ENCODE results near the gene FREM1.

The FREM1 gene

DNA sequence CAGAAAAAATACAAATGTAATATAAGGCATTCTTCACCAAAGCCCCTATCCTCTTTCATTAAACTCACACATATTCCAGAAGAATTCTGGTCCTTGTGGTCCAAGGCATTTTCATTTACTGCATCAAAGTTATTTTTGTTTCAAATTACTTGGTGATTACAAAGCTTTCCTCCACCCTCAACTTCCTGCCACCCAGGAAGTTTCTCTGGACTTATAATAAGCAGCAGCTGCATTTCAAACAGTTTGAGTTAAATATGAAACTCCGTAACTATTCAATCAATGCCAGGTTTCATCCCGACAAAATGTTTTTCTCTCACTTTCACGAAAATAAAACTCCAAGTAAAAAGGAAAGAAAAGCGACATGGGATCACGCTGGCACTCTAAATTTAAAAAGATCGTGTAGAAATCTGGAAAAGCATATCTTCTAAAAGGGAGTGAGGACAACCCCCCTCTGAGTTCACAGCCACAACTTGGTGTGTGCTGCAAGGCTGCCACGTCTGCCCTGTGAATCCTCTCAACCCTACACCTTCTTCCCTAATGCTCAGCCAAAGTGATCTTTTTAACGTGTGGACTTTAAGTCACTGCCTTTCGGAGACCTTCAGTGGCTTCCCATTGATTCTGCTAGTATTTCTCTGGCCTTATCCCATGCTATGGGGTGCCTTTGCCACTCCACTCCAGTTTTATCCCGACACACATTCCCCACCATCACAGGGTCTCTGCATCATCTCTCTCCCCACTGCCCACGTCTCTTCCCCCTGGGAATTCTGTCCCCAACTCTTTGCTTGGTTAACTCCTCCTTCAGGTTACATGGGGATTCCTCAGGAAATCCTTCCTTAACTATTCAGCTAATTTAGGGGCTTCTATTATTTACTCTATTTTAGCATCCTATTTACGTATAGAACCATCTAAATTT lies 96.6 kb downstream of the FREM1 start:
- DNase-seq (ENCODE audit: low spot score) = peak; percentile 11

DNA sequence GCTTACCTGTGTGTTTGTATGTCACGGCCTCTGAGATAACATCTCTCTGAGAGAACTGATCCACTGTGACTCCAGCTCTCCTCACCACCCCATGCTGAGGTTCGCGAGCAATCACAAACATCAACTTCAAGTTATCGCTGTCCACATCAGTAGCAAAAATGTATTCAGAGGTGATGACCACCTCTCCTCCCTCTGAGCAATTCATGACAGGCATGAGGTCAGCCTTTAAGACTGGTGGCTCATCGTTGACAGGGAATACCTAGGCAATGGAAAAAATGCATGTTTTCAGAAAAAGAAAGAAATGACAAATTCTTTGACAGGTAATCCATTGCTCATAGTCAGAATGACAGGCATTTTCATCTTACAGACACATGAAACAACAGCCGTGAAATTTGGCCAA lies 97.4 kb downstream of the FREM1 start:
- DNase-seq (ENCODE audit: low spot score) = no peak

DNA sequence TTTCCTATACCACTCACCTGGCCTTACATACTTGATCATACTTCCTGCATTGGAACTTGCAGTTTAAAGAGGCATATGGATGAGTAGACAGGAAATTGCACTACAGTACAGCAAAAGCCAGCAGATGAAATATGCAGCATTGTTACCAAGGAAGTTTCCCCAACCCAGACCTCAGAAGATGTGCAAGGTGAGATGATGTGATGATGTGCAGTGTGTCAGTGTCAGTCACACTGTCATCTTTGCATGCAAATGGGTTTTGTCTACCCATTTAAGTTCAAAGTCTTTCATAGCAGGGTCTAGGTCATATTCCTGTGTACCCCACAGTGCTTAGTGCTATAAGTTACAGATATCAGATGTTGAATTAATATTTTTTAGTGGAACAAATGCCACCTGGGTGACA lies 98.4 kb downstream of the FREM1 start:
- no peak for DNase-seq (ENCODE audit: low spot score)

DNA sequence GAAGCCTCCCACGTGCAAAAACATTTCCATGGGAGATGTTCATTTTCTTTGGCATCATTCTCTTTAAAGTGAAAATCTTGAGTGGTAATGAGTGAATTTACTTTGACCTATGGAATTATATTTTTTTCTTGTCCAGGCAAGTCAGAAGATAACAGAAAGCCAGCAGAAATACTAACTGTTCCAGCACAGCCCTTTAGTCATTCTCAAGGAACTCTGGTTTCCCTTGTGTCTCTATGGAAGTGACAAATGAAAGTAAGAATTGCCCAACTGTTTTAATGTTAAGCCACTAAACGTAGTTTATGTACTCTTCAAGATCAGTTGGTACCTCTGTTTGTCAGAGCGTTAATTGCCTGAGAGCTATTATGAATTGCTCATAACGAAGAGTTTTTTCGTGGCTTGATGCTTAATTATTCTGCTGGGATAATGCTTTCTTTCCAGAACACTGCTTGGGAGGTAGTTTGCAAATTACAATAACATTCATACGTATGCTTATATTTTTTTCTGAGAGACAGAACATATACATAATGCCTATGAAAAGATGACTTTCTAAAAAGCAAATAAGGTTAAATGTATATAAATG lies 103.2 kb downstream of the FREM1 start:
- no peak for DNase-seq (ENCODE audit: low spot score)

DNA sequence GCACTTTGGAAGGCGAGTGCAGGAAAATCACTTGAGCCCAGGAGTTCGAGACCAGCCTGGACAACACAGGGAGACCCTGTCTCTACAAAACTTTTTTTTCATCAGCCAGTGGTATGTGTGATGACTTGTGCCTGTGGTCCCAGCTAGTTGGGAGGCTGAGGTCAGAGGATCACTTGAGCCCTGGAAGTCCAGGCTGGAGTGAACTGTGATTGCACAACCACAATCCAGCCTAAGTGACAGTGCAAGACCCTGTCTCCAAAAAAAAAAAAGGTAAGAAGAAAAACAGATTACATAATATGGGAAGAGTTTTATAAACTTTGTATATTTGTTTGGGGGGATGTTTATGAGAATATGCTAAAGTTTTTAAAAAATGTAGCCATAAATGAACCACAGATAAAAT lies 111.2 kb downstream of the FREM1 start:
- DNase-seq (ENCODE audit: low spot score) = no peak

DNA sequence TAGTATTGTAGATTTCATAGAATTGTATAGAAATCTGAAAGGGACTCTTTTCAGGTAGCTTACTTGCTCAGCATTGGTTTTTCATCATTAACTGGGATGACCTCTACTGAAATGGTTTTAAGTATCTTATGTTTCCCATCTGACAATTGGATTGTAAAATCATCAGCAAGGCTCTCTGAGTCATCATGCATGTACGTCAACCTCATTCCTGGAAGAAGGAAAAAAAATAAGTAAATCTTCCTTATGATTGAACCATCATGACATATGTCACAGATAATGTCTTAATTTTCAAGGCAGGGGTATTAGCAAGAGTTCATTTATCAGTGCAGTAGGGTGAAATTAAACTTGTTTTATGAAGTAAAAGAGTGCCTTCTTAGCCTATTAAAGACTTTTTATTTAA lies 112.8 kb downstream of the FREM1 start:
- no peak for DNase-seq (ENCODE audit: low spot score)

DNA sequence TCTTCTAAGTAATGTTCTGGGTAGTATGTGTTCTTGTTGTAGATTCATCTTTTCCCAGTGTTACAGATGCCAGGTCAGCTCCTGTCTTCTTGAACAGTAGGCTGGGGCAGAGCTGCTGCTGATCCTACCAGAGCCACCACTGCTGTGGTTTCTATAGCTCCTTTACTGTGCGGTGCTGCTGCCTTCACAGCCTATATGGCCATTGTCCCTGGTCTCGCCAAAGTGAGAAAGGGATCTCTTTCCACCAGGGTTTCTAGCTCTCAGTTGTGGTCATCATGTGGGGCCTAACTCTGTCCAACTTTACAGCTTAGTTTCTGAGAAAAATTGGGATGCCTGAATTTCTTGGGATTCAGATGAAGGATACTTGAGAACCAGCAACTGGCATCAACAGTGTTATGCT lies 116.8 kb downstream of the FREM1 start:
- no peak for DNase-seq (ENCODE audit: low spot score)

DNA sequence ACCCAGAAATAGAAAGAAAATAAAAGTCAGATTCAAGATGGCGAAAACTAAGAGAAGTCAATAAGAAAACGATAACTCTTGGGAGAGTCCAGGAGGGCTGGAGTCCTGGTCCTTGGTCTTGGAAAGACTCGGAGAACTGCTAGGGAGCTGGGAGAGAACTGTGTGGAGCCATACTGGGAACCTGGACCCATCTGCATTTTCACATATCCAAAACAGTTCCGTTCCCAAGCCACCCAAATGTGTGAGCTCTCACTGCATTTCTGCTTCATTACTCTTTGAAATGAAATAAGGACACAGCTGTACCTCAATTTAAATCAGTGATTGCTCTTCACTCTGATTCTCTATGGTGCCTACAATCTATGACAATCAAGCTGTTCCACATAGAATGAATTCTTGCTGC lies 119.6 kb downstream of the FREM1 start:
- DNase-seq (ENCODE audit: low spot score) = no peak

DNA sequence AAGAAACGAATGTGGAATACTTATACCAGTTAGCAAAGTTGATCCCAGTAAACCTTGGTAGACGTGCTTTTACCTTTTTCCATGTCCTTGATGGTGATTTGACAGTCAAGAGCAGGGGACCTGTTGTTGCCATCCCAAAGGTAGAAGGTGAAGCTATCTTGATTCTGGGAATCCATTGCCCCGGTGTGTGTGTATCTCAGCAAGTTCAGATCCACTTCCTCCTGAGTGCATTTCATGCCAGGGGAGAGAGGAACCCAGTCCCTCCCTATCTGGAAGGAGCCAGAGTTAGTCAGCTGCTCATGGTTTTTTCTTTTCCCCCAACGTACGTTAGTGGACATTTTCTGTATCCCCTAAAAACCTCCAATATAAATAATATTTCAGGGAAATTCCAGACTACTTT lies 121.4 kb downstream of the FREM1 start:
- no peak for DNase-seq (ENCODE audit: low spot score)

DNA sequence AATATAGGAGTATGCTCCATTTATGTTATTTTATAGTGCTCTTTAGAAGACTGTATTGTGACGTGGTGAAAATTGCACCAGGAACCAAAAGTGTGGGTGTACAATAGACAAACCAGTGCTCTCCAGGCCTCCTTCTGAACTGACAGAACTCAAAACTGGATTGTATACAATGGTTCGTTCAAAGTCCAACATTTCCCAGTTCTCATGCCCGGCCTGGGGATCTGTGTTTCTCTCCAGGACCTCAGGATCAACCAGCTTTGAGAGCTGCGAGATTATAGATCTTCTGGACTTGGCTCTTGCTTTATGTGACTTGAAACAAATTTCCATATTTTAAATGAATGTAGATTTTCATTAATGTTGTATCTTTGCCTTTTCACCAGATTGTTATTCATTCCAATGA lies 126.9 kb downstream of the FREM1 start:
- no peak for DNase-seq (ENCODE audit: low spot score)

DNA sequence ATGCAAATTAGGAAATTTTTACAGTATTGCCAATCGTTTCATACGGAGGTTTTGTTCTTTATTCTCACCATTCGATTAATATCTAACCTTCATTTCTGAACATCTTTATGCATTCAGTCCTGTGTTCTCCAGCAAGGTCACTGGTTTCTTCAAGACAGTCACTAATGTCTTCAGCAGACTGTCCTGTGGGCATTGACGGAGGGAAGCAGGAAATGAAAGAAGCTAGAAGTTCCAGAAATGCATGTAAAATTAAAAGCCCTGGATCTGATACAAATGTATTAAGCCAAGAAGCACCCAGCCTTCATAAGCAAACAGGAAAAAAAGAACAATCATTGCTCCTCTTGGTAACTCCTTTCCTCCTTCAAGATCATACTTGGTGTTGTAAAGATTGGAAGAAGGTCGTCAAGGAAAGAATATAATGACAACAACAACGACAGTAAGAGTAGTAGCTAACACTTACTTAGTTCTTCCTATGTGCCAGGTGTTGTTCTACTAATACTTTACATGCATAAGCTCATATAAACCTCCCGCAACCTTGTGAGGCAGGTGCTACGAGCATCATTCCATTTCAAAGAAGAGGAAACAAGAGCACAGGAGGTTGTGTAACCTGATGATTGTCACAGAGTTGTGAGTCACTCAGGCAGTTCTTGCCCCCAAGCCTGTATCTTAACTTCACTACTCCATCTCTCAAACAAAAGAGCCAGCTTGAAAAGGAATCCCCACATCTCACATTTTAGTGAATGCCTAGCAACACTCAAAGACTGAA lies 127.8 kb downstream of the FREM1 start:
- DNase-seq (ENCODE audit: low spot score) = no peak

DNA sequence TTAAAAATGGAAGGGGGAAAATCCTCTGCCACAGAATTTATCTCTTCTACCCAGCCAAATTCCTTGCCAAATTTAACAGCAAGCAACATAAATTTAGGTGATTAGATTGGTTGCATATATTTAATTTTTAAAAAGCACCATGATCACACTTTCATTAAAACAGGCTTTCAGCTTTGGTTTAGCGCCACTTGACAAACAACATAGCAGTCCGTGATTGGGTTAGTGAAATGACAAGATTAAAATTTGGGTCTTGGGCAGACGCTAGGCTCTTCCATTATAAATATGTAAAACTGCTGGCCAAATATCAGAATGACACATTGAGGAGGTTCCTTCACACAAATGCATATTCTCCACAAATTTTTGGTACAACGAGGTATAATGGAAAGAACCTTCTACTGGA lies 129.5 kb downstream of the FREM1 start:
- no peak for DNase-seq (ENCODE audit: low spot score)

DNA sequence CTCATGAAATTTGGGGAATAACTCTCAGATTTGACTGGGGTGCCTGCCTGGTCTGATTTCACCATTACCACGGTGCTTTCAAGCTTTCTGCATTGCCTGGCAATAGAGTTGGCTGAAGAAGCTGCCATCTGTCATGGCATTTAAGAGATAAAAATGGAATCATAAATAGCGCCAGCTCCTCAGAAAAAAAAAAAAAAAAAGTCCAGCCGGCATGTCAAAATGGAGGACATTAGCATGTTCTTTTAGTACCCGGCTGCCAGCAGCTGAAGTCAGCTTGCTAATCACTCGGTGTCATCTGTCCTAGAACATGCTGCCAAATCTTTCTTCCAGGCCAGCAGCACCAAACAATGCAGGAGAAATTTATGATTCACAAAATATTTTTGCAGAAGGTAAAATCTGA lies 130.0 kb downstream of the FREM1 start:
- no peak for DNase-seq (ENCODE audit: low spot score)

DNA sequence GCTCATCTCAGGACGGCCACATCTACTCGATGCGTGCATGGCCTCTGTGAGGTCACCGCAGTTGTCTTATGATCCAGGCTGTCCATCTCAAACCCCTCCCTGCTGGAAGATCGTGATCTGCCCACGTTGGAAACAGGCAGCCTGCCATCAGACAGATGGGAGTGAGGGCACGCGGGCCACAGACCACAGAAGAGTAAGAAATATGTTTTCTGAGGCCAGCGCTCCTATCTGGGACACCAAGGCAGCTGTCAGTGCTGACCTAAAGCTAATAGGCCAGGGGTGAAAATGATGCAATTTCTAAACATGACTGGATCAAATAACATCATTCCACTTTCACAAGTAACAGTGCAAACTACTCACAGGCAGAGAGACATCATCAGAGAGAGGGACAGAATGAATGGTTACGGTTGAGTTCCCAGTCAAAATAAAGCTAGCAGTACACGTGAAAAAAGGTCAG lies 130.6 kb downstream of the FREM1 start:
- DNase-seq (ENCODE audit: low spot score) = no peak

DNA sequence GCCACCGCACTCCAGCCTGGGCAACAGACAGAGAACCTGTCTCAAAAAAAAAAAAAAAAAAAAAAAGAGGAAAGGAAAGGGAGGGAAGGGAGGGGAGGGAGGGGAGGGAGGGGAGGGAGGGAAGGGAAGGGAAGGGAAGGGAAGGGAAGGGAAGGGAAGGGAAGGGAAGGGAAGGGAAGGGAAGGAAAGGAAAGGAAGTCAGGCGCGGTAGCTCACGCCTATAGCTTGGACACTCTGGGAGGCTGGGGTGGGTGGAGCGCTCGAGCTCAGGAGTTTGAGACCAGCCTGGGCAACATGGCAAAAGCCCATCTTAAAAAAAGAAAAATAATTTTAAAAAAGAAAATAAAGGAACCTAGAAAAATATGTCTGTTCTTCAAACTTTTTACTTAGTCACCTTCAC lies 131.7 kb downstream of the FREM1 start:
- no peak for DNase-seq (ENCODE audit: low spot score)

DNA sequence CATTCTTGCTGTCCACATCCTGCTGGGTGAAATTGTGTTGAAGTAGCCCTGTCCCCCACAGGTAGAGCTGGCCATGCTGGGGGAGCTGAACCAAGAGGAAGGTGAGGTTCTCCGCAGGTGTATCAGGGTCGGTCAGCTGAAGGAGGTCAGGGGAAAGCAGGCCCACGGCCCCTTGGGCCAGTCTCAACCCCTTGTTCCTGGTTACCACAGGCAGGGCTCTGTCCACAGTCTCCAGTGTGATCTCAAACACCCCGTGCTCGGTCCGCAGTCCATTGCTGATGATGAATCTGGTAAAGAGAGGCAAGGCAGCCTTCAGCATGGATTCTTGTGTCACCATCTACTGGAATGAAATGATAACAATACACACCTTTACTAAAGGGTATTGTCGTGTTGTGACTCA lies 134.3 kb downstream of the FREM1 start:
- no peak for DNase-seq (ENCODE audit: low spot score)

DNA sequence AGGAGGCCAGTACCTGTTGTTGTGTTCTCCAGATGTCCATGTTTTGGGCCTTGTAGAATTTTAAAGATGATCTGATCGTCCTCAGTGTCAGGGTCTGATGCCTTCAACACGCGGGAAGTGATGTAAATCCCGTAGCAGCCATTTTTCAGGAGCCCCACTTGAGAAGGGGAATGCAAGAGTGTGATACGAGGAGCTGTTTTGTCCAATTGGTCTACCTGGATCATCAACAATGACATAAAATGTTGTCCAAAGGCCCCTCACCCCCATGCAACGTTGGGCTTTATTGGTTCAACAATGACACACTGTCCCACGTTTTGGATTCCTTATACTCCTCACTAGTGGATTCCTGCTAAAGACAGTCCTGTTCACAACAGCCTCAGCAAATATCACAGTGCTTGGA lies 139.6 kb downstream of the FREM1 start:
- DNase-seq (ENCODE audit: low spot score) = no peak

DNA sequence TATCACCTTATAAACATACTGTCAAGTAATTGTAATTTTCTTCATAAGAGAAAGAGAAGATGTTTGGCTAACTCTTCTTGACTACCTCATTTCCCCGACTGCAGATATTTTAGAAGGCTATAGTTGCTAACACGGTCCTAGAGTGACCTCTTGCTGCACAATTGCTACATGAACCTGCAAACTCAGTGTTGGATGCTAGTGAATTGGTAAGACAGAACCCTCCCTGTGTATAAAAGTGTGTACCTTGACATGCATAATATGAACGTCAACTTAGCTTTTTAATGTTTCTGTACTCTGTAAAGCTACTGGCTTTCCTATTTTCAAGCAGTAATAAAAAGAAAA lies 141.0 kb downstream of the FREM1 start:
- DNase-seq (ENCODE audit: low spot score) = no peak

DNA sequence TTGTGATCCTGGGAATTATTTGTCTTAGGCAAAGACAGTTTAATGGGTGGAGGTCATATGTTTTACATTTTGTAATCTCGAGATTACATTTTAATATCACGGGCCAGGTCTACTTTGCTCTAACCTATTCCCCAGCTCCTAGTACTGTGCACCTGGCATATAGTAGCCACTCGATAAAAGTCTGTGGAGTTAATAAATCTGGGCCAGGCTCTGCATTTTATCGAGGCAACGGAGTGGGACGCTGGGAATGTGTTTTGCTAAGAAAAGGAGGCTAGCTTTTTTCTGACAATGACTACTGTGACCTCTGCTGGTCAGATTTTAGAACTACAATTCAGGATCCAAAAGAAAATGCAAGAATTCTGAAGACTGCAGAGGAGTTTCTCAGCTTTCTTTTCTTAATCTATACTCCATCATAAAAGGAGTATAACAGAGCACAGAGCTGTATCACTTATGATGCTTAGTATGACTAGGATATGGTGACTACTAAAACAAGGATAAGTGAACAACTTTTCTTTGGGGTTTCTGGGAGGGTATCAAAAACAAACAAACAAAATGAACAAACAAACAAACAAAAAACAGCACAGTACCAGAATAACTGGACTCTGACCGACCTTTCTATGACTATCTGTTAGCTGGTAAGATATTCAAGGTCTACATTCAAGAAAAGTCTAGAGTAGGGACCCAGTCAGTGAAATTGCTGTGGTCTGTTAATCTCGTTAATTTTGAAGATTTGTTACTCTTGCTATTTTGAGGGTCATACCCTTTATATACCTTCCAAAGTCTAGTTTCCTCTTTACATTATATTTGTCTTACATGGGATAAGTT lies 141.6 kb downstream of the FREM1 start:
- peak; percentile 57 for DNase-seq (ENCODE audit: low spot score)

DNA sequence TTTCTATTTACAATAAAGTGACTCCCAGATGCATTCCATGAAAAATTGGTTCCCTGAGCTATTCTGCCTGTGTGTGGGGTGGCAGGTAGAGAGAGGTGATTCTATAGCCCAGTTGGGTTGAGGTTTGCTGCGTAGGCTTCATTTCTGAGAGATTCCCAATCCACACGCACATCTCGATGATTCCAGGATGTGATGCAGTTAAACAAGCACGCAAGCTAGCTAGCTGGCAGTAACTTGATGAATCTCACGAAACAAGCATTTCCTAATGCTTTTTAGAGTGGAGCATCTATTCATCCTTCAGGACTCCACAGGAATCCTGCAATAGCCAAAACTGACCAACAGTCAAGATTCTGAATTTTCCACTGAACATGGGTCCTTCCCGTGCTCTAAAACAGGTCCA lies 143.9 kb downstream of the FREM1 start:
- peak; percentile 21 for DNase-seq (ENCODE audit: low spot score)

DNA sequence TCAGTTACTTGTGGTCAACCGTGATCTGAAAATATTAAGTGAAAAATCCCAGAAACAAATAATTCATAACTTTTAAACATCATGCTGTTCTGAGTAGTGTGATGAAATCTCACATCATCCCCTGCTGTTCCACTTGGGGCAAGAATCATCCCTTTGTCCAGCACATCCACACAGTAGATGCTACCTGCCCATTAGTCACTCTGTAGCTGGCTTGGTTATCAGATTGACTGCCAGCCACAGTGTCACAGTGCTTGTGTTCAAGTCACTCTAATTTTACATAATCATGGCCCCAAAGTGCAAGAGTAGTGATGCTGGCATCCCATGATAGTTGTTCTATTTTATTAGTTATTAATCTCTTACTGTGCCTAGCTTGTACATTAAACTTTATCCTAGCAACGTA lies 148.6 kb downstream of the FREM1 start:
- DNase-seq (ENCODE audit: low spot score) = no peak

DNA sequence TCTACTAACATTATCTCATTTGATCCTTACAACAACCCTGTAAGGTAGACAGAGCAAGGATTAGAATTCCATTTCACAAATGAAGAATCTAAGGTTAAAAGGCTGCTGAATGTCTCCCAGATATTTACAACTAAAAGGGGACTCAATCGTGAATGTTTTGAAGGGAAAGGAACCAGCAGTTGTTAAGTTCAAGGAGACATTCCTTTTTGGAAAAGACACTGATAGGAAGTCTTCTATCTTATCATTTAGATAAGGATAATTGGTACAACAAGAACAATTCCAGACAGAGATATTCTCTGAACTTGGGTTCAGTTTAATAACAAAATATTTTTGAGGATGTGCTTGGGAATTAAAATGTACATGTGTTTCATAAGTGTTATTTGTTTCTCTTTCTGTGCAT lies 150.2 kb downstream of the FREM1 start:
- no peak for DNase-seq (ENCODE audit: low spot score)
